Mesendoderm (in vitro differentiated cells): ENCODE data around the gene CHD6.

Experiments used
- DNase-seq: peaks from one replicate; pipeline ENCODE4 v3.0.0; 2013
- H2AK5ac ChIP-seq: 2 replicates; pipeline ENCODE4 v1.6.1; 2013; ENCODE audit warnings: low read length, inconsistent platforms
- H2BK120ac ChIP-seq: 2 replicates; pipeline ENCODE4 v1.6.1; 2013; ENCODE audit warnings: low read depth, mild to moderate bottlenecking, low read length, moderate library complexity, mixed read lengths
- H2BK15ac ChIP-seq: replicated peaks from 2 replicates; pipeline ENCODE4 v1.6.1; 2013; ENCODE audit warnings: low read depth, mild to moderate bottlenecking, moderate library complexity
- H2BK5ac ChIP-seq: 2 replicates; pipeline ENCODE4 v1.6.1; 2013; ENCODE audit warnings: low read length, inconsistent platforms
- H3K18ac ChIP-seq: 2 replicates; pipeline ENCODE4 v1.6.1; 2013; ENCODE audit warnings: mild to moderate bottlenecking, low read length, mixed read lengths
- H3K23ac ChIP-seq: one replicate; pipeline ENCODE4 v1.6.1; 2013; ENCODE audit warnings: low read length
- H3K27ac ChIP-seq: 2 replicates; pipeline ENCODE4 v1.5.1; 2013; ENCODE audit warnings: low read depth, mild to moderate bottlenecking, inconsistent platforms, low read length, moderate library complexity
- H3K27me3 ChIP-seq: 2 replicates; pipeline ENCODE4 v1.6.1; 2013; ENCODE audit warnings: low read length, control low read depth, mild to moderate bottlenecking, inconsistent platforms; ENCODE audit not compliant: insufficient read depth, poor library complexity
- H3K36me3 ChIP-seq: 2 replicates; pipeline ENCODE4 v1.6.1; 2013; ENCODE audit warnings: low read length, inconsistent platforms; ENCODE audit not compliant: control insufficient read depth, insufficient read depth
- H3K4ac ChIP-seq: one replicate; pipeline ENCODE4 v1.6.1; 2013; ENCODE audit warnings: low read depth, mild to moderate bottlenecking, low read length, moderate library complexity
- H3K4me1 ChIP-seq: 2 replicates; pipeline ENCODE4 v1.6.1; 2013; ENCODE audit warnings: low read depth, low read length, inconsistent platforms; ENCODE audit not compliant: control insufficient read depth
- H3K4me2 ChIP-seq: 2 replicates; pipeline ENCODE4 v1.6.1; 2013; ENCODE audit warnings: low read length
- H3K4me3 ChIP-seq: 2 replicates; pipeline ENCODE4 v1.5.1; 2013; ENCODE audit warnings: mild to moderate bottlenecking, low read length
- H3K56ac ChIP-seq: one replicate; pipeline ENCODE4 v1.6.1; 2013; ENCODE audit warnings: low read length
- H3K79me1 ChIP-seq: 2 replicates; pipeline ENCODE4 v1.6.1; 2013; ENCODE audit warnings: low read length, inconsistent platforms
- H3K79me2 ChIP-seq: 2 replicates; pipeline ENCODE4 v1.6.1; 2013; ENCODE audit warnings: mild to moderate bottlenecking, low read length; ENCODE audit not compliant: control insufficient read depth, insufficient read depth
- H3K9ac ChIP-seq: 2 replicates; pipeline ENCODE4 v1.6.1; 2013; ENCODE audit warnings: low read length, inconsistent platforms
- H4K5ac ChIP-seq: one replicate; pipeline ENCODE4 v1.6.1; 2013; ENCODE audit warnings: low read length
- H4K8ac ChIP-seq: one replicate; pipeline ENCODE4 v1.6.1; 2013; ENCODE audit warnings: low read depth, mild to moderate bottlenecking, control low read depth, low read length, moderate library complexity
- WGBS: extraction: QIAGEN DNeasy Blood & Tissue Kit; methylation state at CpG from one replicate; pipeline ENCODE4 v1.1.7; 2013; ENCODE audit warnings: low lambda C conversion rate, missing lambda C conversion rate; ENCODE audit not compliant: insufficient coverage; ENCODE audit errors: extremely low coverage; 5-methylcytosine and 5-hydroxymethylcytosine counted together

CHD6 gene

DNA sequence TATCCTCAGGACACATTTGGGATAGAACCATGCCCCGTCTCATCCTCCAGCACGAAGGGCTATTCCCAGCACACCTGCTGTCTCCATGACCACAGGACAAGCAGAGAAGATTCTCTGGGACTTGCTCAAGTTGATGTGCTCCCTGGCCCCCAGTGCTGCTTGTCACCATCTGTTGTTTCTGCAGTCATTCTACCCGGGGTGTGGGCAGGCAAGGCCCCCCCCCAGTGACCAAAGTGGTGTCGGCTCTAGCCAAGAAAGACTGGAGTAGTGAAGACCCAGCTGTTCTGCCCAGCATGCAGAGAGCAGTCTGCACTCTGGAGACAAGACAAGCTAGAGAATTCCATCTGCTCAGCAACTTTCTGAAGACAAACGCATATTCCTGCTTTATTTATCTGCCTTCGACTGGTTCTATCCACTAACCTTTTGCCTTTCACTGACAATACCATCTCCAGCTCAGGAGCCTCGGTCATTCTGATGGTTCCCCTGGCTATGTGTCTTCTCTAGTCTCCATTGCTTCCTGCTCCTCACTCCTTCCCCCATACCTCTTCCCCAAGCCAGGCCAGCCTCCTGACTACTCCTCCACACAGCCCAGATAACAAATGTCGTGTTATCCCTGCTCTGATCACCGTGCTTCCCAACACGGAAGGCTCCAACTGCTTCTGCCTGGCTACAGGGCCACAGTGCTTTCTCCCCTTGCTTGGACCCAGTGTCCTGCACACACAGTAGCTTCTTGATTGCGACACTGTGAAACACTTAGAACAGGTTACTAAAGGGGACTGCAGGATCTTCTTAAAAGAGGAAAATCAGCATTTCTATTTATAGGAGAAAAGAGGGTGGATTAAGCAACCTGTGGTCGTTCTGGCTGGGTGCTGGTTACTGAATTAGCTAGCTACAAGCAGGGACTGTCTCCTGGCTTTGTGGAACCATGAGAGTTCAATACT, 164.9 kb downstream of the CHD6 start:
- H2BK5ac ChIP-seq = no peak overlapping the region
- DNase-seq = no peak
- no peak overlapping the region for H4K5ac ChIP-seq
- H3K79me2 ChIP-seq = no peaks in the 10 kb centered on the region
- H3K27me3 ChIP-seq = no peaks in the 10 kb centered on the region
- no peak overlapping the region for H3K4me3 ChIP-seq
- no peaks in the 10 kb centered on the region for H3K4me1 ChIP-seq
- H2BK15ac ChIP-seq = no peak overlapping the region
- H3K56ac ChIP-seq = no peak overlapping the region
- WGBS = no CpG with 5 or more reads among the region's 12 CpGs
- H3K18ac ChIP-seq = no peak overlapping the region
- H3K79me1 ChIP-seq = no peaks in the 10 kb centered on the region
- H3K27ac ChIP-seq = no peak overlapping the region
- no peak overlapping the region for H3K4me2 ChIP-seq
- no peak overlapping the region for H3K23ac ChIP-seq
- no peak overlapping the region for H3K4ac ChIP-seq
- H4K8ac ChIP-seq = no peak overlapping the region
- no peak overlapping the region for H3K9ac ChIP-seq
- no peak overlapping the region for H2BK120ac ChIP-seq
- no peak overlapping the region for H2AK5ac ChIP-seq
- H3K36me3 ChIP-seq = peaks cover 12% of the 10 kb centered on the region

DNA sequence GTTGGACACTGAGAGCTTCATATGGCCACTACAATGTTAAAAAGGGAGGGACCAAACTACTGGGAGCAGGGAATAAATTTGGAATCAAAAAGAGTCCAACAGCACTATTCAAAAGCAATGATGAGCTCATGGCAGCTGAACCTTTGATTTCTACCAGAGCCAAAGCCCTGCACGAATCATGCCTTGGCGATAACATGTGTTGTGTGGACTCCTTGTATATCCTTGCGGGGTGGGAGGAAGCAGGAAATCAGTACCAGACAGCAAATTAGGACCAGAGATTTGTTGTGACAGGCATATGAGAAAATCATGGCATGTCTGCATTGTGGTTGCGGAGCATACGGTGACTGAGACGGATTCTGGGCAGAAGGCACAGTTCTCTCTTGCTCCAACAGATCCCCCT, 166.0 kb downstream of the CHD6 start:
- Histone ChIP-seq H3K56ac (no peak overlapping the region), H3K79me2 (no peaks in the 10 kb centered on the region), H3K27ac (no peak overlapping the region), H2BK15ac (no peak overlapping the region), H3K27me3 (no peaks in the 10 kb centered on the region), H2BK120ac (no peak overlapping the region), H3K4me3 (no peak overlapping the region), H3K4me1 (no peaks in the 10 kb centered on the region), H3K36me3 (peaks cover 12% of the 10 kb centered on the region), H4K8ac (no peak overlapping the region), H3K9ac (no peak overlapping the region), H4K5ac (no peak overlapping the region), H3K4me2 (no peak overlapping the region), H3K4ac (no peak overlapping the region), H3K18ac (no peak overlapping the region), H2BK5ac (no peak overlapping the region), H2AK5ac (no peak overlapping the region), H3K79me1 (no peaks in the 10 kb centered on the region), H3K23ac (no peak overlapping the region)
- DNase-seq = no peak
- WGBS = no CpG with 5 or more reads among the region's 6 CpGs

GRCh38 chr20:41447006-41447405, 171.2 kb downstream of the CHD6 start:
- Histone ChIP-seq H2BK120ac (no peak overlapping the region), H3K9ac (no peak overlapping the region), H4K8ac (no peak overlapping the region), H3K23ac (no peak overlapping the region), H4K5ac (no peak overlapping the region), H3K27ac (no peak overlapping the region), H2AK5ac (no peak overlapping the region), H3K79me2 (no peaks in the 10 kb centered on the region), H3K79me1 (no peaks in the 10 kb centered on the region), H3K27me3 (no peaks in the 10 kb centered on the region), H3K18ac (no peak overlapping the region), H3K4ac (no peak overlapping the region), H3K4me3 (no peak overlapping the region), H2BK15ac (no peak overlapping the region), H3K4me2 (no peak overlapping the region), H3K4me1 (no peaks in the 10 kb centered on the region), H3K56ac (no peak overlapping the region), H3K36me3 (peaks cover 13% of the 10 kb centered on the region), H2BK5ac (no peak overlapping the region)
- DNase-seq = no peak
- WGBS = no CpG with 5 or more reads among the region's 2 CpGs

- no peaks in the 10 kb centered on the region for H3K27me3 ChIP-seq
- H4K8ac ChIP-seq = no peak overlapping the region
- no peak overlapping the region for H3K4ac ChIP-seq
- no peak overlapping the region for H2BK15ac ChIP-seq
- no peak for DNase-seq
- H3K9ac ChIP-seq = no peak overlapping the region
- H3K23ac ChIP-seq = no peak overlapping the region
- H2BK120ac ChIP-seq = no peak overlapping the region
- no peak overlapping the region for H3K4me3 ChIP-seq
- no peak overlapping the region for H3K56ac ChIP-seq
- no CpG with 5 or more reads among the region's 4 CpGs for WGBS
- H3K36me3 ChIP-seq = peaks cover 11% of the 10 kb centered on the region
- no peaks in the 10 kb centered on the region for H3K4me1 ChIP-seq
- no peak overlapping the region for H2AK5ac ChIP-seq
- H3K79me1 ChIP-seq = no peaks in the 10 kb centered on the region
- H3K27ac ChIP-seq = no peak overlapping the region
- H3K79me2 ChIP-seq = no peaks in the 10 kb centered on the region
- no peak overlapping the region for H3K4me2 ChIP-seq
- H4K5ac ChIP-seq = no peak overlapping the region
- no peak overlapping the region for H3K18ac ChIP-seq
- H2BK5ac ChIP-seq = no peak overlapping the region
Measured at GRCh38 chr20:41446456-41446855, 171.7 kb downstream of the CHD6 start.

DNA sequence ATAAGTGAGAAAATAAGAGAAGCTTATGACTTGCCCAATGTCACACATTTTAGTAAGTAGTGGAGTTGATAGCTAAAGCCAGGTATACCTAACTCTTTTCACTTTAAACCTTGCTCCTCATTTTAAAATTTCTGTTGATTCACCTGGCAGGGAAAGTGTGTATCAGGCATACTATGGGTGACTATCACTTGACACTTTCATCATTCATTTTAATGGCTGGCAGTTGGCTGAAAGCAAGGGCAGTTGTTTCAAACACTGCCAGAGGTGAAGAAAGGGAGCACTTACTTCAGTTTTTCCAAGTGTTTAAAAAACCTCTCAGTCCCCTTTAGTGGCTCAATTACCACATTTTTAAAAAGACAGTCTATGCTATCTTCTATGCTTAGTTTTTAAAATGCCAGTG, 173.4 kb downstream of the CHD6 start:
- no peaks in the 10 kb centered on the region for H3K27me3 ChIP-seq
- no peak overlapping the region for H2BK120ac ChIP-seq
- H2AK5ac ChIP-seq = no peak overlapping the region
- no peak overlapping the region for H3K4ac ChIP-seq
- no peak overlapping the region for H3K27ac ChIP-seq
- no peak overlapping the region for H3K4me3 ChIP-seq
- no peaks in the 10 kb centered on the region for H3K4me1 ChIP-seq
- no peaks in the 10 kb centered on the region for H3K79me2 ChIP-seq
- peaks cover 14% of the 10 kb centered on the region for H3K36me3 ChIP-seq
- H2BK5ac ChIP-seq = no peak overlapping the region
- H3K79me1 ChIP-seq = no peaks in the 10 kb centered on the region
- no peak overlapping the region for H2BK15ac ChIP-seq
- no peak for DNase-seq
- H3K18ac ChIP-seq = no peak overlapping the region
- H4K8ac ChIP-seq = no peak overlapping the region
- H3K23ac ChIP-seq = no peak overlapping the region
- no peak overlapping the region for H3K9ac ChIP-seq
- no peak overlapping the region for H3K56ac ChIP-seq
- H3K4me2 ChIP-seq = no peak overlapping the region
- H4K5ac ChIP-seq = no peak overlapping the region

DNA sequence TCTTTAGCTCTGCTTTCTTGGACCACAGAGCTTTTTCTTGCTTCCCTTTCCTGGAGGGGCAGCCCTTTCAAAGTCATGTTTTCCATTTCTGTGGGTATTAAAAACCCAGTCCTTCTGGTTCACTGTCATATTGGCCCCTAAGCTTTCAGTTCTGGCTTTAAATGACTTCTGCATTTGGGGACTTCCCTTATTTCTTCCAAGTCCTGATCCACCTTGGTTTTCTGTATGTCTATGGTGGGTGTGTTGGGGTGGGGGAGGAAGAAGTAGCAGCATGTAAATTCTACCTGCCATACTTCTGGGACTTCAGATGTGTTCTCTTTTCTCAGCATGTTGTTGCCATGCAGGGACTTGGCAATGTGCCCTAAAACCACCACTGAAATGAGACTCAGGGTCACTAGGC, 174.5 kb downstream of the CHD6 start:
- Histone ChIP-seq H4K8ac (no peak overlapping the region), H3K36me3 (peaks cover 14% of the 10 kb centered on the region)
- no peak for DNase-seq

More for the DNA sequence above, 174.5 kb downstream of the CHD6 start:
- no peak overlapping the region for H3K4ac ChIP-seq
- H3K23ac ChIP-seq = no peak overlapping the region
- no peak overlapping the region for H2AK5ac ChIP-seq
- H4K5ac ChIP-seq = no peak overlapping the region
- H3K9ac ChIP-seq = no peak overlapping the region
- H3K4me2 ChIP-seq = no peak overlapping the region
- H2BK15ac ChIP-seq = no peak overlapping the region
- H3K79me1 ChIP-seq = no peaks in the 10 kb centered on the region
- H3K79me2 ChIP-seq = no peaks in the 10 kb centered on the region
- no peak overlapping the region for H3K4me3 ChIP-seq
- no peak overlapping the region for H3K27ac ChIP-seq
- no peaks in the 10 kb centered on the region for H3K4me1 ChIP-seq
- H3K56ac ChIP-seq = no peak overlapping the region
- no peak overlapping the region for H2BK120ac ChIP-seq
- H2BK5ac ChIP-seq = no peak overlapping the region
- no peak overlapping the region for H3K18ac ChIP-seq
- H3K27me3 ChIP-seq = no peaks in the 10 kb centered on the region
